MM.1S (cell line): ENCODE results near the gene HHIP.

Source experiments
- EZH2 ChIP-seq: fragments of 300-600 bp; sonication (generic); optimal IDR thresholded peaks from 2 replicates; pipeline ENCODE3; 2017; ENCODE audit warnings: low read depth, mild to moderate bottlenecking, antibody characterized with exemption, low read length, mixed read lengths
- EZH2phosphoT487 ChIP-seq: fragments of 300-600 bp; sonication (generic); IDR thresholded peaks from 2 replicates; pipeline ENCODE4 v1.6.1; 2018; ENCODE audit warnings: antibody characterized with exemption, low read length
- TF ChIP-seq, protein P1 (sequence below): fragments of 300-600 bp; sonication (generic); IDR thresholded peaks from 2 replicates; pipeline ENCODE4 v1.5.1; 2016; ENCODE audit warnings: antibody characterized with exemption, low read length, mixed read lengths

DNA sequence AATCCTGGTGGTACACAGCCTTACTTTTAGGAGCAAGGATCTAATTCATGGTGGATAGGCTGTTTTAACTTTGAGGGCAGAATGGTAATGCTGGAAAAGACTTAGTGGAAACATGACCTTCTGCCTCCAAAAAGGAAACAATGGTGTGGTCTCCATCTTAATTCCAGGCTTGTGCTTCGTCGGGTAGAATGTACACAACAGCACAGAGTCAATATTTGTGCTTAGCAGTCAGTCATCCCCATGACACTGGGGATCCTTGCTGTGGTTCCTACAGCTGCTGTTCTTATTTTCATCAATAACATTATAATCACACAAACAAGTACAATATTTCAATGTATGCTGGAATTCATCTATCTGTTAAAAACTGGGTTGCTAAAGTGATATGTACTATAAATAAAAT, 104.4 kb downstream of the HHIP start:
- TF ChIP-seq, protein P1, sequence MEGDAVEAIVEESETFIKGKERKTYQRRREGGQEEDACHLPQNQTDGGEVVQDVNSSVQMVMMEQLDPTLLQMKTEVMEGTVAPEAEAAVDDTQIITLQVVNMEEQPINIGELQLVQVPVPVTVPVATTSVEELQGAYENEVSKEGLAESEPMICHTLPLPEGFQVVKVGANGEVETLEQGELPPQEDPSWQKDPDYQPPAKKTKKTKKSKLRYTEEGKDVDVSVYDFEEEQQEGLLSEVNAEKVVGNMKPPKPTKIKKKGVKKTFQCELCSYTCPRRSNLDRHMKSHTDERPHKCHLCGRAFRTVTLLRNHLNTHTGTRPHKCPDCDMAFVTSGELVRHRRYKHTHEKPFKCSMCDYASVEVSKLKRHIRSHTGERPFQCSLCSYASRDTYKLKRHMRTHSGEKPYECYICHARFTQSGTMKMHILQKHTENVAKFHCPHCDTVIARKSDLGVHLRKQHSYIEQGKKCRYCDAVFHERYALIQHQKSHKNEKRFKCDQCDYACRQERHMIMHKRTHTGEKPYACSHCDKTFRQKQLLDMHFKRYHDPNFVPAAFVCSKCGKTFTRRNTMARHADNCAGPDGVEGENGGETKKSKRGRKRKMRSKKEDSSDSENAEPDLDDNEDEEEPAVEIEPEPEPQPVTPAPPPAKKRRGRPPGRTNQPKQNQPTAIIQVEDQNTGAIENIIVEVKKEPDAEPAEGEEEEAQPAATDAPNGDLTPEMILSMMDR: no peak
- TF ChIP-seq EZH2: no peak
- no peak for TF ChIP-seq EZH2phosphoT487
